Measurements from ENCODE around the gene MAPKAPK2.
"Not testable (repeated sequence)": the region's sequence is repeated elsewhere in the genome, so short reads cannot be mapped to it uniquely, and the experiment has no call there.

The MAPKAPK2 gene

GRCh38 chr1:206684478-206685333, at the start of gene MAPKAPK2:
Gene MAPKAPK2, plus strand, starts transcription at chr1:206684905. Its CDS starts 325 bp downstream, at chr1:206685230.
- peak; percentile 81 to 98 for DNase-seq (ENCODE audit: low read depth in 1 of 2, low spot score in 1 of 2)
- in situ Hi-C loops (cut with HindIII; ENCODE audit: low pct_unique_long_range_greater_than_20kb, low sequenced_read_pairs), result no loop called here
- TF ChIP-seq JUND (IDR thresholded peaks at IDR 0.05; ENCODE audit: low read depth), result no peak

- in situ Hi-C loops (cut with HindIII; ENCODE audit: low pct_unique_long_range_greater_than_20kb, low sequenced_read_pairs), result no loop called here
- TF ChIP-seq JUND (IDR thresholded peaks at IDR 0.05; ENCODE audit: low read depth), result no peak
- peak; percentile 92 to 95 for DNase-seq (ENCODE audit: low read depth in 1 of 2, low spot score in 1 of 2)
Observed at GRCh38 chr1:206635080-206635977, 49.4 kb upstream of the MAPKAPK2 start, which contains the start of gene DYRK3. Gene DYRK3, plus strand, starts transcription at chr1:206635536. Its CDS starts 168 bp downstream, at chr1:206635704.

GRCh38 chr1:206635978-206636345, 48.7 kb upstream of the MAPKAPK2 start:
- DNase-seq (ENCODE audit: low read depth in 1 of 2, low spot score in 1 of 2), result no peak
- in situ Hi-C loops (cut with HindIII; ENCODE audit: low pct_unique_long_range_greater_than_20kb, low sequenced_read_pairs), result no loop called here
- no peak for TF ChIP-seq JUND (IDR thresholded peaks at IDR 0.05; ENCODE audit: low read depth)

GRCh38 chr1:206636671-206637070, 48.0 kb upstream of the MAPKAPK2 start:
- DNase-seq (ENCODE audit: low read depth in 1 of 2, low spot score in 1 of 2), result no peak
- no peak for TF ChIP-seq JUND (IDR thresholded peaks at IDR 0.05; ENCODE audit: low read depth)
- in situ Hi-C loops (cut with HindIII; ENCODE audit: low pct_unique_long_range_greater_than_20kb, low sequenced_read_pairs), result no loop called here

GRCh38 chr1:206637605-206638004, 47.1 kb upstream of the MAPKAPK2 start:
- no peak for TF ChIP-seq JUND (IDR thresholded peaks at IDR 0.05; ENCODE audit: low read depth)
- no peak for DNase-seq (ENCODE audit: low read depth in 1 of 2, low spot score in 1 of 2)
- in situ Hi-C loops (cut with HindIII; ENCODE audit: low pct_unique_long_range_greater_than_20kb, low sequenced_read_pairs), result no loop called here

- DNase-seq (ENCODE audit: low read depth in 1 of 2, low spot score in 1 of 2); in situ Hi-C loops (cut with HindIII; ENCODE audit: low pct_unique_long_range_greater_than_20kb, low sequenced_read_pairs): not testable (repeated sequence)
Observed at GRCh38 chr1:206642074-206642473, 42.6 kb upstream of the MAPKAPK2 start.

DNA sequence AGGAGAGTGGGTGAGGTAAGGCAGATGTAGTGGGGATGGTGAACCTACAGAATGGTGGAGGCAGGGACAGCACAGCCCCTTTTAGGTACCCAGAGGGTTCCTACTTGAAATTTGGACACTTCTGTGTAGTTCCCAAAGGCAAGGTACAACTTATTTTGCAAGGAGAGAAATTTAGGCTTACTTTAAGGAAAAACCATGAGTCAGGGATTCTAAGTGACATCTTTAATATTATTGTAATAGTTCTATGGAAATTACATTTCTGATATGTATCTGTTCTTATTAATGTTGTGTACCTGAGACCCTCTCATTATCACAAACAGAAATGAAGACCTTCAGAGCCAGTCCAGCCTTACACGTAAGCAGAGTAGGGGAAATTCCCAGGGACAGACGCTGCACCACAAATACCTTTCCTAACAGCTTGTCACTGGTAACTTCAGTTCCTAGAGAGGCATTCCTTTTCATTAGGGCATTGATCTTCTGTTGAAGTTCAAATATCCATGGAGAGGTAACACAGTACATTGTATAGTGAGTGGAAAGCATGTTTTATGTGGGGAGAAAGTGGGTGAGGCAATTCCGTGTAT, 41.5 kb upstream of the MAPKAPK2 start:
- no peak for DNase-seq (ENCODE audit: low read depth in 1 of 2, low spot score in 1 of 2)
- in situ Hi-C loops (cut with HindIII; ENCODE audit: low pct_unique_long_range_greater_than_20kb, low sequenced_read_pairs), result no loop called here

DNA sequence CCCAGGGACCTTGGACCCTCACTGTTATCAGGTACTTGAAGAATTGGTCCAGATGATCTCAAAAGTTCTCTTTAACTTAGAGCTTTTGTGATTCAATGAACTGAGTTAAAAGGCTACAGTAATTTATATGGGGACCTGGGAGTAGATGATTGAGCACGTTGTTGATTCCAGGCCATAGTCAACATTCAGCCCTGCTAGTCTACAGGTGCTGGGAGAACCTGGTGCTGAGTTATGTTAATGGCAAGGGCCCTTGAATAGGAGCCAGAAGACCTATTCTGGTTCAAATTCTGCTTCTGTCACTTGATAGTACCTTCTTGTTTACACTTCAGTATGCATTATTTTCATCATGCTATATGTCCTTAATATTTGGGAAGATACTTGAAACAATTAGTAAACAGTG, 38.2 kb upstream of the MAPKAPK2 start:
- no peak for TF ChIP-seq JUND (IDR thresholded peaks at IDR 0.05; ENCODE audit: low read depth)
- in situ Hi-C loops (cut with HindIII; ENCODE audit: low pct_unique_long_range_greater_than_20kb, low sequenced_read_pairs), result no loop called here
- no peak for DNase-seq (ENCODE audit: low read depth in 1 of 2, low spot score in 1 of 2)

More for the DNA sequence above, 41.5 kb upstream of the MAPKAPK2 start:
- no peak for TF ChIP-seq JUND (IDR thresholded peaks at IDR 0.05; ENCODE audit: low read depth)

DNA sequence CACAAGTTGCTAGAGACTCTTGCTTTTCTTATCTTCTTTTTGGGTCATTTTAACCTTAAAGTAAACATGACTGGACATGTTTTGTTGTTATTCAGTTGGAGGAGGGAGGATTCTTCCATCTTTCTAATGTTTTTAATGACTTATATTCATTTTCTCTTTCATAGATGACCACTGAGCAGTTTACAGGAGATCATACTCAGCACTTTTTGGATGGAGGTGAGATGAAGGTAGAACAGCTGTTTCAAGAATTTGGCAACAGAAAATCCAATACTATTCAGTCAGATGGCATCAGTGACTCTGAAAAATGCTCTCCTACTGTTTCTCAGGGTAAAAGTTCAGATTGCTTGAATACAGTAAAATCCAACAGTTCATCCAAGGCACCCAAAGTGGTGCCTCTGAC, 37.5 kb upstream of the MAPKAPK2 start:
- no peak for TF ChIP-seq JUND (IDR thresholded peaks at IDR 0.05; ENCODE audit: low read depth)
- DNase-seq (ENCODE audit: low read depth in 1 of 2, low spot score in 1 of 2), result no peak
- in situ Hi-C loops (cut with HindIII; ENCODE audit: low pct_unique_long_range_greater_than_20kb, low sequenced_read_pairs), result no loop called here

DNA sequence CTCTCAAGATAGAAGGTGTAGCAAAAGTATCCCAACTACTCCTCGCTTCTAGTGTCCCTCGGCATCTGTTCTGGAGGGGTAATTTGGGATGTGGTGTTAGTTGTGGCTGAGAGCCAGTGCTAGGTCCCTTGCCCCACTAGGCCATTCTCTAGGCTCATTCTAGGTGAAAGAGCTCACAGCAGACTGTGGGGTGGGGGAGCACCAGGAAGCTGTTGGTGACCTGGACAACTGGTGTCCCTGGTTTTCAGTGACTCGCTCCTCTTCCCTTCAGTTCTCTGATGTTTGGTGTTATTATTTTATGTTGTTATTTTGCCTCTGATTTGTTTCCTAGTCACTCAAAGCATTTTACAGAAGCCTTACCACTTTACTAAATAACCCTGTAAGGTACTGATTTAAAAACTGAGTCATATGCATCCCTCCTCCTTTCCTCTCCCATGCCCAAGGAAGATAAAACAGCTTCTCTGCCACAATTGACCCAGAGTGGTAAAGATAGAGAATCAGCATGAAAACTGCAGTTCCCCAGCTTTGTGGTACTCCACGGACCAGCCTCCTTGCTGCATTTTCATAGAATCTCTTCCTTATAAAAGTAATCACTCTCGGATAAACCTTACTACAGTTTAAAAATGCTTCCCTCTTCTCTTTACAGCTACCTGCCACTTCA, 35.3 kb upstream of the MAPKAPK2 start:
- TF ChIP-seq JUND (IDR thresholded peaks at IDR 0.05; ENCODE audit: low read depth), result no peak
- no peak for DNase-seq (ENCODE audit: low read depth in 1 of 2, low spot score in 1 of 2)
- in situ Hi-C loops (cut with HindIII; ENCODE audit: low pct_unique_long_range_greater_than_20kb, low sequenced_read_pairs), result no loop called here

- in situ Hi-C loops (cut with HindIII; ENCODE audit: low pct_unique_long_range_greater_than_20kb, low sequenced_read_pairs), result no loop called here
- no peak for TF ChIP-seq JUND (IDR thresholded peaks at IDR 0.05; ENCODE audit: low read depth)
- DNase-seq (ENCODE audit: low read depth in 1 of 2, low spot score in 1 of 2), result no peak
Observed at GRCh38 chr1:206651014-206651413, 33.7 kb upstream of the MAPKAPK2 start.

Data from T47D (cell line).